Left forelimb (tissue), 1 donor: ENCODE measurements around the gene PSME2.
A peak's percentile ranks its signal among the peaks of the same experiment; 100 is the strongest.

ENCODE experiments used
- DNase-seq: peaks from one replicate; pipeline ENCODE4 v3.0.0-alpha.2; 2018; ENCODE audit warnings: low spot score

Gene PSME2

GRCh38 chr14:24093901-24094840, 52.2 kb downstream of the PSME2 start, which contains the start of gene PCK2:
TSS of gene PCK2 (plus strand) at chr14:24094311. CDS start at chr14:24094406, 95 bp downstream.
- DNase-seq, result peak; percentile 85
